Measurements from ENCODE around the gene ACMSD. TPM values are rescaled to one million over a fixed set of nuclear protein-coding genes. Genes with fewer than 3 reads are reported as not detected.

Gene ACMSD
- total RNA-seq, 4 donors from 2014 or later: 1.2 TPM; not detected in 3

DNA sequence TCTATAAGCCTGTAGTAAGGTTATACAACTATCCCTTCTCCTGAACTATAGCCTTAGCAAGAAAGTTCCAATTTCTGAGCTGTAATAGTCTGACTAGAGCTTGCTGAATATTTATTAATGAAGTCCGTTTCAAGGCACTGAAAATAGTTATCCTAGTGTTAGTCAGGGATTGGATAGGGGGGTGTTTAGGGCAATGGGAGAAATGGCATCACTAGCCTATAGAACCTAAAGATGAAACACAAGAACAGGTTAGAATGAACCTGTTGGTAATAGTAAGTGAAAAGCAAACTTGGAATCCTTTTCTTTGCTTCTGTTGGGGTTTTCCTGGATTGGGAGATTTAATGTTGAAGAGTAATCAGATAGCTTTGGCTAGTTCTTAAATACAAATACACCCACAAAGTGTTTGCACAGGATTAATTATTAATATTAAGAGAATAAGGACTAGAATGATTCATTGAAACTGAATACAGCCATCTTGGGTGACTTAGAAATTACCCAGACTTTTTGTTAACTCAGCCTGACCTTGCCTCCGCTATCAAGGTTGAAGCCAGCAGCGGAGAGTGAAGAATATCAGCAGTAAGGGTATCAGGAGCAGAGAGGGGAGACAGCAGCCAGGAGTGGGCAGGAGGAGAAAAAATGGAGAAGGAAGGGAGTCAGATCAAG lies 94.6 kb downstream of the ACMSD start:
- H3K4me1 ChIP-seq: peaks cover 0 to 40% (median 5%) of the 10 kb centered on the region in 4 donors
- no peak for TF ChIP-seq POLR2A (IDR thresholded peaks at IDR 0.05)
- TF ChIP-seq, protein P1, sequence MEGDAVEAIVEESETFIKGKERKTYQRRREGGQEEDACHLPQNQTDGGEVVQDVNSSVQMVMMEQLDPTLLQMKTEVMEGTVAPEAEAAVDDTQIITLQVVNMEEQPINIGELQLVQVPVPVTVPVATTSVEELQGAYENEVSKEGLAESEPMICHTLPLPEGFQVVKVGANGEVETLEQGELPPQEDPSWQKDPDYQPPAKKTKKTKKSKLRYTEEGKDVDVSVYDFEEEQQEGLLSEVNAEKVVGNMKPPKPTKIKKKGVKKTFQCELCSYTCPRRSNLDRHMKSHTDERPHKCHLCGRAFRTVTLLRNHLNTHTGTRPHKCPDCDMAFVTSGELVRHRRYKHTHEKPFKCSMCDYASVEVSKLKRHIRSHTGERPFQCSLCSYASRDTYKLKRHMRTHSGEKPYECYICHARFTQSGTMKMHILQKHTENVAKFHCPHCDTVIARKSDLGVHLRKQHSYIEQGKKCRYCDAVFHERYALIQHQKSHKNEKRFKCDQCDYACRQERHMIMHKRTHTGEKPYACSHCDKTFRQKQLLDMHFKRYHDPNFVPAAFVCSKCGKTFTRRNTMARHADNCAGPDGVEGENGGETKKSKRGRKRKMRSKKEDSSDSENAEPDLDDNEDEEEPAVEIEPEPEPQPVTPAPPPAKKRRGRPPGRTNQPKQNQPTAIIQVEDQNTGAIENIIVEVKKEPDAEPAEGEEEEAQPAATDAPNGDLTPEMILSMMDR (IDR thresholded peaks at IDR 0.05): no peak
- no peaks in the 10 kb centered on the region for H3K27me3 ChIP-seq
- peaks cover 0 to 16% (median 0%) of the 10 kb centered on the region in 3 donors for H3K36me3 ChIP-seq
- no peak overlapping the region for H3K27ac ChIP-seq
- DNase-seq: no peak
- no peaks in the 10 kb centered on the region for H3K9me3 ChIP-seq
- H3K4me3 ChIP-seq: no peak overlapping the region

DNA sequence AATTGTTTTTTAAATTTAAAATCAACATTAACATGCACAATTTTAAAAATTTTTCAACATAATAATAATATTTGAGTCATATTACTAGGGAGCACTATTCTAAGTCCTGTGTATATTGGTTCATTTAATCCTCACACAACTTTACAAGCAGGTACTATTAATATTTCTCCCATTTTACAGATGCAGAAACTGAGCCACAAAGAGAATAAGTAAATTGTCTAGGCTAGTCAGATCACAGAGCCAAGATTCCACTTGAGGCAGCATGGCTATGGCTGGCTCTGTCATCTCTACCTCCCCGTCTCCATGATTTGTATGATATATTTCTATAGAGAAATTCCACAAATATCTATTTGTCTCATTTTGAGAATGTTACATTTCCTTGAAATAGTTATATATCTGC lies 95.3 kb downstream of the ACMSD start:
- Histone ChIP-seq H3K4me3 (no peak overlapping the region), H3K27me3 (no peaks in the 10 kb centered on the region), H3K9me3 (no peaks in the 10 kb centered on the region), H3K36me3 (peaks cover 0 to 24% (median 0%) of the 10 kb centered on the region in 3 donors), H3K27ac (no peak overlapping the region), H3K4me1 (peaks cover 0 to 38% (median 5%) of the 10 kb centered on the region in 4 donors)
- no peak for DNase-seq
- TF ChIP-seq, protein P1 (IDR thresholded peaks at IDR 0.05): no peak
- no peak for TF ChIP-seq POLR2A (IDR thresholded peaks at IDR 0.05)

DNA sequence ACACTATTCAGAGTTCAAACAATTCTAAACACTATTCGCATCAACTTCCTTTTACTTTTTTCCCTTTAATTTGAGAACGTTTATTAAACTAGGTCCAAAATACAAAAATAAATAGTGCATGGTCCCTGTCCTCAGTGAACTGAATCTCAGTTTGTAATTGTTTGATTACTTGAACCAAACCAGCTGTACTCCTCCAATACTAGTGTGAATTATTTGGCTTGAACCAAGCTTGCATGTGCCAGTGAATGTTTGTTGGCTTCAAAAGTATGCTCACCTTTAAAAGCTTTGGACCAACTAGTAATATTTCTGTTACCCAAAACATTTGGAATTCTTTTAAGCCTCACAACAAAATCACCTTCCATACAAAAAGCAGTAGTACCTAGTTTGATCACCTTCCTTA lies 95.7 kb downstream of the ACMSD start:
- Histone ChIP-seq H3K27me3 (no peaks in the 10 kb centered on the region), H3K4me3 (no peak overlapping the region), H3K4me1 (peaks cover 0 to 34% (median 5%) of the 10 kb centered on the region in 4 donors), H3K36me3 (peaks cover 0 to 28% (median 0%) of the 10 kb centered on the region in 3 donors), H3K9me3 (no peaks in the 10 kb centered on the region), H3K27ac (no peak overlapping the region)
- TF ChIP-seq, protein P1 (IDR thresholded peaks at IDR 0.05): no peak
- no peak for DNase-seq

DNA sequence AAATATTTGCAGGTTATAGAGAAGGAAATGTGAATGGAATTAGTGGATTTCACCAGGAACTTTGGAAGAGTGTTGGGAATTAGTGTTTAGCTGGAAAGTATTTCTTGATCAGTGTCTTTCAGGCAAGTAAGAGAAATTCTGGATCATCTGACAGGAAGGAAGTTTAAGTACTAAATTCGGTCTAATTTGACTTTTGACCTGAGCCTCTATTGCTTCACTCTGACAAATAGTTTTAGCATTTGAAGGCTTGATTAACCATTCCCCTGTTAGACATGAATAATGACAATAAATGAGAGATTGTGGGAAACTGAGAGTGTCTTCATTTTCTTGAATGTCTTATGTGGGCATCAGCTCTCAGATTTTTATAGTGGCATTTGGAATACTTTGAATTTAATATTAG lies 96.2 kb downstream of the ACMSD start:
- no peak overlapping the region for H3K27ac ChIP-seq
- no peak for TF ChIP-seq POLR2A (IDR thresholded peaks at IDR 0.05)
- TF ChIP-seq, protein P1 (IDR thresholded peaks at IDR 0.05): no peak
- DNase-seq: no peak

DNA sequence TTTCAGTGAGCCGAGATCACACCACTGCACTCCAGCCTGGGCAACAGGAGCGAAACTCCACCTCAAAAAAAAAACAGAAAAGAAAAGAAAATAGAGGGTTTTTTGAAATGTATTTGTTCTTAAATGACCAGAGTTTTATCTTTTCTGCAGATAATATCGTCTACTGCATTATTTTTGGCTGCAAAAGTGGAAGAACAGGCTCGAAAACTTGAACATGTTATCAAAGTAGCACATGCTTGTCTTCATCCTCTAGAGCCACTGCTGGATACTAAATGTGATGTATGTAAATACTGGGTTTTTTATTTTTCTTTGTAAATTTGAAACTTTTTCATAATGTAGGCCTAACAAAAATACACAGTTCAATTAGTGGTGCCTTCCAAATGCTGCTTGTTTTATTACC lies 98.3 kb downstream of the ACMSD start:
- DNase-seq: no peak
- TF ChIP-seq, protein P1 (IDR thresholded peaks at IDR 0.05): no peak
- no peak for TF ChIP-seq POLR2A (IDR thresholded peaks at IDR 0.05)
- no peak overlapping the region for H3K4me3 ChIP-seq
- H3K27me3 ChIP-seq: no peaks in the 10 kb centered on the region
- H3K27ac ChIP-seq: no peak overlapping the region
- no peaks in the 10 kb centered on the region for H3K9me3 ChIP-seq
- H3K36me3 ChIP-seq: peaks cover 0 to 53% (median 0%) of the 10 kb centered on the region in 3 donors
- peaks cover 0 to 26% (median 5%) of the 10 kb centered on the region in 4 donors for H3K4me1 ChIP-seq

More for the DNA sequence above, 96.2 kb downstream of the ACMSD start:
- H3K4me3 ChIP-seq: no peak overlapping the region
- H3K36me3 ChIP-seq: peaks cover 0 to 33% (median 0%) of the 10 kb centered on the region in 3 donors
- peaks cover 0 to 29% (median 5%) of the 10 kb centered on the region in 4 donors for H3K4me1 ChIP-seq
- no peaks in the 10 kb centered on the region for H3K9me3 ChIP-seq
- H3K27me3 ChIP-seq: no peaks in the 10 kb centered on the region
